Progenitor cell of endocrine pancreas (in vitro differentiated cells): ENCODE measurements around the gene KRT26. TPM values are rescaled to one million over a fixed set of nuclear protein-coding genes. Genes with fewer than 3 reads are reported as not detected.
"Not testable (repeated sequence)": the region's sequence is repeated elsewhere in the genome, so short reads cannot be mapped to it uniquely, and the experiment has no call there.

Experiments
- DNase-seq: peaks from one replicate; pipeline ENCODE4 v3.0.0; 2021; ENCODE audit warnings: low spot score; ENCODE audit not compliant: unreplicated experiment
- H3K27ac Mint-ChIP-seq: 2 replicates; pipeline ENCODE4 v1.8.0; 2021; ENCODE audit warnings: mild to moderate bottlenecking, moderate library complexity, mixed read lengths
- H3K27me3 Mint-ChIP-seq: 2 replicates; pipeline ENCODE4 v1.8.0; 2021; ENCODE audit warnings: mixed read lengths
- H3K36me3 Mint-ChIP-seq: 2 replicates; pipeline ENCODE4 v1.8.0; 2022; ENCODE audit warnings: mixed read lengths; ENCODE audit not compliant: insufficient read depth
- H3K4me1 Mint-ChIP-seq: 2 replicates; pipeline ENCODE4 v1.8.0; 2021; ENCODE audit warnings: low read depth, mixed read lengths
- H3K4me3 Mint-ChIP-seq: 2 replicates; pipeline ENCODE4 v1.8.0; 2021; ENCODE audit warnings: low read depth, mild to moderate bottlenecking, moderate library complexity, mixed read lengths
- H3K9me3 Mint-ChIP-seq: 2 replicates; pipeline ENCODE4 v1.8.0; 2021; ENCODE audit warnings: low read depth, mixed read lengths
- total RNA-seq: library from RNA; stranded (reverse); gene quantifications from 2 replicates; pipeline ENCODE4 v1.2.1, GENCODE V29; 2021
- TF ChIP-seq, protein P1 (sequence below): fragments of 200-600 bp; sonication (generic); IDR thresholded peaks from one replicate; pipeline ENCODE4 v1.5.0; 2021; ENCODE audit warnings: antibody characterized with exemption, mild to moderate bottlenecking; ENCODE audit not compliant: unreplicated experiment

The KRT26 gene
- total RNA-seq, 1 donor from 2014 or later: not detected

DNA sequence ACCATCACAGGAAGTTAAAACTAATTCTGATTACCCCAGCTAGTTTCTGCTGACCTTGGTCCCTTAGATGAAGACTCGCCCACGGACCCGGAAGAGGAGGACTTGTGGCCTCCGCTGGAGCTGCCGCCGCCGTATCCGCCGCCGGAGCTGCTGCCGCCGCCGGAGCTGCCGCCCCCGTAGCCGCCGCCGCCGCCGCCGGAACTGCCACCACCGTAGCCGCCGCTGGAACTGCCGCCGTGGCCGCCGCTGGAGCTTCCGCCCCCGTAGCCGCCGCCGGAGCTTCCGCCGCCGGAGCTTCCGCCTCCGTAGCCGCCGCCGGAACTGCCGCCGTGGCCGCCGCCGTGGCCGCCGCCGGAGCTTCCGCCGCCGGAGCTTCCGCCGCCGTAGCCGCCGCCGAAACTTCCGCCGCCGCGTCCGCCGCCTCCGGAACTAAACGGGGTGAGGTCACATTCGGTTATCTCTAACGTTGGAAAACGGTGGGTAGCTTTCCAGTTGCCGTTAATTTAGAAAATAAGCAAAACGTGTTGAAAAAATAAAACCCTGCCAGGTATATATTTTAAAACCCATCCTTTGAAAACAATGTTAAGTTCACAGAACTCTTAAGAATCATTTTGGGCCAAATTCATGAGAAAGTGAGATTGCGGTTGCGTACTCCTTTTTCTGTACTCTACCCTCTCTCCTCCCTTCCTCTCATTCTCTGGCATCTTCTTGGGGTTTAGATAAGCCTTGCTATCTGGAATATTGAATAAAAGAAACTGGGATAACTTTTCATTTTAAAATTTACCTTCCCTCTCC, 46.9 kb upstream of the KRT26 start:
- TF ChIP-seq, protein P1, sequence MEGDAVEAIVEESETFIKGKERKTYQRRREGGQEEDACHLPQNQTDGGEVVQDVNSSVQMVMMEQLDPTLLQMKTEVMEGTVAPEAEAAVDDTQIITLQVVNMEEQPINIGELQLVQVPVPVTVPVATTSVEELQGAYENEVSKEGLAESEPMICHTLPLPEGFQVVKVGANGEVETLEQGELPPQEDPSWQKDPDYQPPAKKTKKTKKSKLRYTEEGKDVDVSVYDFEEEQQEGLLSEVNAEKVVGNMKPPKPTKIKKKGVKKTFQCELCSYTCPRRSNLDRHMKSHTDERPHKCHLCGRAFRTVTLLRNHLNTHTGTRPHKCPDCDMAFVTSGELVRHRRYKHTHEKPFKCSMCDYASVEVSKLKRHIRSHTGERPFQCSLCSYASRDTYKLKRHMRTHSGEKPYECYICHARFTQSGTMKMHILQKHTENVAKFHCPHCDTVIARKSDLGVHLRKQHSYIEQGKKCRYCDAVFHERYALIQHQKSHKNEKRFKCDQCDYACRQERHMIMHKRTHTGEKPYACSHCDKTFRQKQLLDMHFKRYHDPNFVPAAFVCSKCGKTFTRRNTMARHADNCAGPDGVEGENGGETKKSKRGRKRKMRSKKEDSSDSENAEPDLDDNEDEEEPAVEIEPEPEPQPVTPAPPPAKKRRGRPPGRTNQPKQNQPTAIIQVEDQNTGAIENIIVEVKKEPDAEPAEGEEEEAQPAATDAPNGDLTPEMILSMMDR: no peak
- Mint-ChIP-seq H3K27ac (peak overlapping the region; percentile 90), H3K27me3 (peaks cover 16% of the 10 kb centered on the region)

DNA sequence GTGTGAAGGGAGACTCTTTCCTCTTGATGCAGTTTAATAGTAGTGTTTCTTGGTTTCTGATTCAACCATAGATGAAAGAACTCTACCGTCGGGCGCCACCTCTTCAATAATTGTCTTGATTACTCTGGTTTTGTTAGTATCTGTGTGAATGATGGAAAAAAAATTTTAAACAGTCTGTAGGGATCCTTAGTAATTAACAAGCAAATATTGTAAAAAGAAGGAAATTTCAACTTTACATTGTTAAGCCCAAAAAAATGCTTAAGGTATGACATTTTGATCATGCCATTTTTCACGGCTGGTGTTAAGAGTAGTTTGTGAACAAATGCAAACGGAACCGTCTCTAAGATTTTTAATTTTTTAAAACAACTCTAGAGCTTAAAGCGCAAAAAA, 46.3 kb upstream of the KRT26 start:
- H3K27me3 Mint-ChIP-seq: peaks cover 18% of the 10 kb centered on the region
- TF ChIP-seq, protein P1: no peak
- peaks cover 1% of the 10 kb centered on the region for H3K4me1 Mint-ChIP-seq
- H3K27ac Mint-ChIP-seq: peak overlapping the region; percentile 76
- DNase-seq: no peak
- H3K36me3 Mint-ChIP-seq: peaks cover 14% of the 10 kb centered on the region
- H3K9me3 Mint-ChIP-seq: no peaks in the 10 kb centered on the region
- H3K4me3 Mint-ChIP-seq: peak overlapping the region; percentile 78

More for the DNA sequence above, 46.9 kb upstream of the KRT26 start:
- peak; percentile 63 for DNase-seq
- H3K4me1 Mint-ChIP-seq: peaks cover 1% of the 10 kb centered on the region
- H3K4me3 Mint-ChIP-seq: peak overlapping the region; percentile 81
- H3K9me3 Mint-ChIP-seq: no peaks in the 10 kb centered on the region
- peaks cover 14% of the 10 kb centered on the region for H3K36me3 Mint-ChIP-seq

DNA sequence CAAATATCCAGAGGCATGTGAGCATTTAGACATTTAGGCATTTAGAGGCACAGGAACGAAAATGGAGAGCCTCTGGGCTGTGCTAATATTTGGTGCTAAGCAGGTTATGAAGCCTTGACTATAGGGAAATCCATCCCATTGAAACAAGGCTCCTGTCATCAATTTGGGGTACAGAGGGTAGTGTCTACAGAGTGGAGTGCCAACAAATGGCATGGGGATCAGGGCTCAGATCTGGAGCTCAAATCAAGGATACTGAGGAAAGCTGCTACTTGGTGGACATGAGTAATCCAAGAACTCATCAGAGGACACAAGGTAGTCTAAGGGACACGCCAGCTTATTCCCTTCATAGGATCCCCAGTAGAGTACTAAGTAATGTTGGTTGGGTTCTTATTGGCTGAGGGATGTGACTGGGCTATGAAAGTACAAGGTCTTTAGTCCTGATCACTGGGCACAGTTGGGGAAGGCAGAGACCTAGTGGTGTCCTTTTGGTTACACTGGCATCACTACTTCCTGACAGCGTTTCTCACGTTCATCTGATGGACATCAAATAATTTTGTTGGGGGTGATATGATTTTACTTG, 45.2 kb upstream of the KRT26 start:
- H3K36me3 Mint-ChIP-seq: peaks cover 14% of the 10 kb centered on the region
- peaks cover 28% of the 10 kb centered on the region for H3K27me3 Mint-ChIP-seq

DNA sequence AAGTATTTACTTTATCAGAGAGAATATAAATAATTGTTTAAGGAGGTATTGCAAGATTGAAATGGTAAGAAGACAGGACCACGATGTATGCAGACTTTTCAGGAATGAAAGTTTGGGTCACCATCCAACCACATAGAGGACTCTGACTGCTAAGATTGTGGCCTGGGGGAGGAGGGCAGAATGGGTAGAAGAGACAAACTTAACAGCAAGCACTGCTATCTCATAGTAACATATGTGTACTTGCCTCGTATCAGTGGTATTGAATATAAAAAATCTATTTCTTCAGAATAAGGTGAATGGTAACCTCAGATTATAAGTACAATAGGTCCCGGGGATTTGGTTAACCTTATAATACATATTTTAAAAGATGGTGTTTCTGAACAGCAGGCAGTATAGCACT, 44.6 kb upstream of the KRT26 start:
- H3K4me3 Mint-ChIP-seq: no peak overlapping the region
- peaks cover 34% of the 10 kb centered on the region for H3K27me3 Mint-ChIP-seq
- H3K9me3 Mint-ChIP-seq: no peaks in the 10 kb centered on the region
- H3K27ac Mint-ChIP-seq: no peak overlapping the region
- peaks cover 1% of the 10 kb centered on the region for H3K4me1 Mint-ChIP-seq
- H3K36me3 Mint-ChIP-seq: peaks cover 14% of the 10 kb centered on the region
- no peak for DNase-seq
- TF ChIP-seq, protein P1: no peak

More for the DNA sequence above, 45.2 kb upstream of the KRT26 start:
- Mint-ChIP-seq H3K4me3 (peak overlapping the region; percentile 64), H3K4me1 (peaks cover 1% of the 10 kb centered on the region), H3K27ac (no peak overlapping the region), H3K9me3 (no peaks in the 10 kb centered on the region)
- TF ChIP-seq, protein P1: no peak
- no peak for DNase-seq

DNA sequence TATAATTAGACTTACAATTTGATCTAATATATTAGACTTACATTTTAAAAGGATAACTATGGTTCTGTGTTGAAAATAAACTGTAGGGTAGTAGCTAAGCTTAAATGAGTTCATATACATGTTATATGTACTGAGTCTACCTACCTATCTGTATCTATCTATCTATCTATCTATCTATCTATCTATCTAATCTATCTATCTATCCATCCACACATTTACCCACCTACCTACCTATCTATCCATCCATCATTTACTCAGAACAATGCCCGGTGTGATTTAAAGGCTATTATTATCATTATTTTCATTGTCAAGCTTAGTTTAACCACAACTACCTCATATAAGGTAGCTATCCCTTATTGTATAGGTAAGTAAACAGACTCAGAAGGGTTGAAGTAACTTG, 43.4 kb upstream of the KRT26 start:
- TF ChIP-seq, protein P1: no peak
- Mint-ChIP-seq H3K9me3 (no peaks in the 10 kb centered on the region), H3K27me3 (peaks cover 42% of the 10 kb centered on the region), H3K36me3 (peaks cover 14% of the 10 kb centered on the region), H3K4me1 (peaks cover 1% of the 10 kb centered on the region), H3K4me3 (no peak overlapping the region), H3K27ac (no peak overlapping the region)
- DNase-seq: no peak

DNA sequence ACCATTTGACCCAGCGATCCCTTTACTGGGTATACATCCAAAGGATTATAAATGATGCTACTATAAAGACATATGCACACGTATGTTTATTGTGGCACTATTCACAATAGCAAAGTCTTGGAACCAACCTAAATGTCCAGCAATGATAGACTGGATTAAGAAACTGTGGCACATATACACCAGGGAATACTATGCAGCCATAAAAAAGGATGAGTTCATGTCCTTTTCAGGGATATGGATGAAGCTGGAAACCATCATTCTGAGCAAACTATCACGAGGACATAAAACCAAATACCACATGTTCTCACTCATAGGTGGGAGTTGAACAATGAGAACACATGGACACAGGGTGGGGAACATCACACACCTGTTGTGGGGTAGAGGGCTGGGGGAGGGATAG, 42.7 kb upstream of the KRT26 start:
- not testable (repeated sequence) for H3K4me1 Mint-ChIP-seq, H3K27ac Mint-ChIP-seq, DNase-seq, H3K9me3 Mint-ChIP-seq, H3K4me3 Mint-ChIP-seq
- Mint-ChIP-seq H3K36me3 (peaks cover 11% of the 10 kb centered on the region), H3K27me3 (peaks cover 45% of the 10 kb centered on the region)
